T-helper 17 cell (primary cell): Measurements from ENCODE around the gene ALDH4A1. TPM values are rescaled to one million over a fixed set of nuclear protein-coding genes. Genes with fewer than 3 reads are reported as not detected.

Experiments
- ATAC-seq: fragments of 150-1000 bp; cut with Tn5 transposase; 2 replicates; pipeline ENCODE4 v1.10.0; 2021; ENCODE audit warnings: mild to moderate bottlenecking, moderate library complexity
- DNase-seq, 3 donors: peaks; one replicate each; pipeline versions ENCODE4 v3.0.0 to v3.0.0-alpha.2; 2020 to 2021
- H3K9me3 ChIP-seq: one replicate; pipeline ENCODE4 v1.7.0; 2013; ENCODE audit warnings: low read length, mild to moderate bottlenecking; ENCODE audit not compliant: control insufficient read depth, poor library complexity, severe bottlenecking
- H3K27ac Mint-ChIP-seq: one replicate; pipeline ENCODE4 v1.8.0; 2022; ENCODE audit warnings: mild to moderate bottlenecking, moderate library complexity, mixed read lengths
- H3K27me3 Mint-ChIP-seq: one replicate; pipeline ENCODE4 v1.8.0; 2022; ENCODE audit warnings: mixed read lengths
- H3K36me3 Mint-ChIP-seq: one replicate; pipeline ENCODE4 v1.8.0; 2022; ENCODE audit warnings: low read depth, mixed read lengths
- H3K4me1 Mint-ChIP-seq: one replicate; pipeline ENCODE4 v1.8.0; 2022; ENCODE audit warnings: mild to moderate bottlenecking, mixed read lengths
- H3K4me3 Mint-ChIP-seq: one replicate; pipeline ENCODE4 v1.8.0; 2022; ENCODE audit warnings: mild to moderate bottlenecking, moderate library complexity, mixed read lengths
- total RNA-seq, 4 donors: library from RNA in 2 of 4; stranded (reverse) in 2 of 4; gene quantifications; one replicate each; pipeline ENCODE4 v1.2.3 and lab custom pipeline; 2022 to 2026

Gene ALDH4A1, protein sequence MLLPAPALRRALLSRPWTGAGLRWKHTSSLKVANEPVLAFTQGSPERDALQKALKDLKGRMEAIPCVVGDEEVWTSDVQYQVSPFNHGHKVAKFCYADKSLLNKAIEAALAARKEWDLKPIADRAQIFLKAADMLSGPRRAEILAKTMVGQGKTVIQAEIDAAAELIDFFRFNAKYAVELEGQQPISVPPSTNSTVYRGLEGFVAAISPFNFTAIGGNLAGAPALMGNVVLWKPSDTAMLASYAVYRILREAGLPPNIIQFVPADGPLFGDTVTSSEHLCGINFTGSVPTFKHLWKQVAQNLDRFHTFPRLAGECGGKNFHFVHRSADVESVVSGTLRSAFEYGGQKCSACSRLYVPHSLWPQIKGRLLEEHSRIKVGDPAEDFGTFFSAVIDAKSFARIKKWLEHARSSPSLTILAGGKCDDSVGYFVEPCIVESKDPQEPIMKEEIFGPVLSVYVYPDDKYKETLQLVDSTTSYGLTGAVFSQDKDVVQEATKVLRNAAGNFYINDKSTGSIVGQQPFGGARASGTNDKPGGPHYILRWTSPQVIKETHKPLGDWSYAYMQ
- total RNA-seq, result 1 to 10 TPM; 1.1 to 1.2 TPM
- total RNA-seq (lab: John Stamatoyannopoulos, UW), result 3.7 to 3.8 reads per million in 2 donors

DNA sequence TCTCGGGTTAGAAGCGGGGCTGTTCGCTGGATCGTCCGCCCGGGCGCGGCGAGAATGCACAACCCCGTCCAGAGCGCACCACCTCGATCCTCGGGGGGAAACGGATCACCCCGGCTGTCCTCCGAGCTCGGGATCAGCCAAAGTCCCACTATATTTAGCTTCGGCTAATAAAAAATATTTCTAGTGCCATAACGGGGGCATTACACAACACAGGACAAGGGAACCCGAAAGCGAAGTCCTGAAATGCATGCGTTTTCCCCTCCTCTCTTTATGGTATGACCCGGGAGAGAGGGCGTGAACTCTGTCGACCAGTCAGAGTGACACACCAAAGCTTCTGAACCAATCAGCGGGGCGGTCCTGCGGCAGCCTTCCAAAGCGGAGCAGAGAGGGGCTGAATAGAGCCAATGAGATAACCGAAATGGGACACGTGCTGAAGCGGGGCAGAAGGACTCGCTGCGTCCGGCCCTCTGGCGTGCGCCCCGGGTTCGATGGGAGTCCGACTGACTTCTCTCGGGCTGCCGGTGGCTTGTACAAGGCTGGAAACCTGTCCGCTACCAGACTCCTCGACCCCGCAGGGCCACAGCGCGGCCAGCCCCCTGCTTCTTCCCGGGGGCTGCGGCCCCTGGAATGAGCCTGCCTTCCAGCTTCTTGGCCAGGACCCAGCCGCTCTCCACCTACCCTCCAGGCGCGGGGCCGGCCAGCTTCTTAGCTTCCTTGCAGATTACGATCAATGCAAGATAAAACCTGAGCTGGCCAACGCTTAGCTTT lies at the start of gene ALDH4A1:
Gene ALDH4A1 (minus strand): TSS at position 33 of the 768 bp plus-strand sequence. CDS start 32 bp downstream, at position 1.
- peaks cover 20% of the 10 kb centered on the region for H3K4me1 Mint-ChIP-seq
- H3K9me3 ChIP-seq, result no peaks in the 10 kb centered on the region
- H3K36me3 Mint-ChIP-seq, result no peaks in the 10 kb centered on the region
- DNase-seq (peak; percentile 80 to 86 (median 86)), ATAC-seq (peak; percentile 95)
- H3K27me3 Mint-ChIP-seq, result no peaks in the 10 kb centered on the region
- H3K4me3 Mint-ChIP-seq, result peak within 1 kb of the TSS; percentile 95
- peak within 1 kb of the TSS; percentile 89 for H3K27ac Mint-ChIP-seq

DNA sequence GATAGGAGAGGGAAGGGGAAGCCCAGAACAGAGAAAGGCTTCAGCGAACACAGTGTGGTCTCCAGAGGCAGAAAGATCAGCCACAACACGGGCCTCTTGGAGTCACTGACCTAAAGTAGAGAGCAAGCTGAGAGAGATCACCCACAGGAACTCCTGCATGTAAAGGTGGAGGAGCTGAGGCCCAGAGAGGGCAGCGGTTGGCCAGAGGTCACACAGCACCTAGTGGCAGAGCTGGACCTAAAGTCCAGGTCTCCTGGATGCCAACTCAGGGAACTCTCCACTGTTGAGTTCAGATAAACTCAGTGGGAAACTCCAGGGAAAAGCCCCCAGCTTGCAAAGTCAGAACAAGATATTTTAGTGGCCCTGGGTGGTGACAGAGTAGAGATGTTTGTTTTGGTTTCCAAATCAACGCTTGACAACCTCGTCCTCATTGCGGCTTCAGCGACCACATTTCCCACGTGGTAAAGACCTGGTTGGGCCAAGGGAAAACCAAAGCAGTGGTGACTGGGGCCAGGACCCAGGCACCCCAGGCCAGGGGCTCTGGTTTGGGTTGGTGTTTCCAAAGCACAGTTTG lies 49.5 kb upstream of the ALDH4A1 start:
- Mint-ChIP-seq H3K27ac (peak overlapping the region; percentile 100), H3K4me1 (peaks cover 70% of the 10 kb centered on the region), H3K4me3 (peak overlapping the region; percentile 94), H3K36me3 (no peaks in the 10 kb centered on the region), H3K27me3 (no peaks in the 10 kb centered on the region)
- ATAC-seq (peak; percentile 60), DNase-seq (peak; percentile 58 to 76 (median 74))
- H3K9me3 ChIP-seq, result no peaks in the 10 kb centered on the region

DNA sequence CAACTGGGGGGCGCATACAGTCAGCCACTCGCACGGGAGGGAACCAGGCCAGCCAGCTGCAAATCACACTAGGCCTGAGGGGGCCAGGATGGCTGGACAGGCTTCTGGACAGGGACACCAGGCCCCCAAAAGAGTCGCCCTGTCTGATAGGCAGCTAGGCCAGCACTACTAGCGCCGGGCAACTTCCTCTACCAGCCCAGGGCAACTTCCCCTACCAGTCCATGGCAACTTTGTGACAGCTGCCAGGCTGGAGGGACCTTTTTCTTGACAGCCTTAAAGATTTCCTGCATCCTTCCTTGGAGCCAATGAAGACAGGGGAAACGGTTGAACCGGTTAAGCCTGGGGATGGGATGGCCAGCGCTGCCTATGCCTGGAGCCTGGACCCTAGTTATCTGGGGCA lies 49.1 kb upstream of the ALDH4A1 start:
- no peaks in the 10 kb centered on the region for H3K9me3 ChIP-seq
- DNase-seq (no peak), ATAC-seq (peak; percentile 1)
- H3K36me3 Mint-ChIP-seq, result no peaks in the 10 kb centered on the region
- no peaks in the 10 kb centered on the region for H3K27me3 Mint-ChIP-seq
- peaks cover 73% of the 10 kb centered on the region for H3K4me1 Mint-ChIP-seq
- peak overlapping the region; percentile 100 for H3K27ac Mint-ChIP-seq
- H3K4me3 Mint-ChIP-seq, result peak overlapping the region; percentile 94

DNA sequence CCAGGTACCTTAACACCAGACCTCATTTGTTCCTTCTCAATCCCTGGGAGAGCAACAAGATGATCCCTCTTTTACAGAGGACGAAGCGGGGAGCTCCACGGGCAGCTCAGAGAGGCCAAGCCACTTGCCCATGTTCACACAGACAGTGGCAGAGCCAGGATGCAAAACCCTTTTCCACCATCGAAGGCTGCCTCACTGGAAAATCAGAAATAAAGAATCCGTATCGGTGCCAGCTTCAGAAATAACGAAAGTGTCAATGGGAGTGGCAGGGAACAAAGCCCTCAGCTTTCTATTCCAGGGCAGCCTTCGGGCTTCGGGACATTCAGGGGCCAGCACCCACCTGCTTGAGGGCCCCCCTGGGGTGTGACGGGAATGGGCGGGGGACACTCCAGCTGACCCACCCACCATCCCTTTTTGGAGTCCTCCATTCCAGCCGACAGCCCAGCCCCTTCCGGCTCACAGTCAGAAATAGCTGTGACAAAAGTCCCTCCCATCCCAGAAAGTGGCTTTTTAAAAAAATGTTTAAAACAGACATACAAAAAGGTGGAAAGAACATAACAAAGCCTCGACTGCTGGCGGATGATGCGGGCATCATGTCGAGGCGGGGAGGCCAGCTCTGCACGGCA lies 48.2 kb upstream of the ALDH4A1 start:
- no peaks in the 10 kb centered on the region for H3K9me3 ChIP-seq
- Mint-ChIP-seq H3K36me3 (no peaks in the 10 kb centered on the region), H3K27me3 (no peaks in the 10 kb centered on the region), H3K4me1 (peaks cover 79% of the 10 kb centered on the region), H3K27ac (peak overlapping the region; percentile 100), H3K4me3 (peak overlapping the region; percentile 94)
- ATAC-seq, result no peak
- peak in 1 of 3 donors; percentile 22 for DNase-seq

DNA sequence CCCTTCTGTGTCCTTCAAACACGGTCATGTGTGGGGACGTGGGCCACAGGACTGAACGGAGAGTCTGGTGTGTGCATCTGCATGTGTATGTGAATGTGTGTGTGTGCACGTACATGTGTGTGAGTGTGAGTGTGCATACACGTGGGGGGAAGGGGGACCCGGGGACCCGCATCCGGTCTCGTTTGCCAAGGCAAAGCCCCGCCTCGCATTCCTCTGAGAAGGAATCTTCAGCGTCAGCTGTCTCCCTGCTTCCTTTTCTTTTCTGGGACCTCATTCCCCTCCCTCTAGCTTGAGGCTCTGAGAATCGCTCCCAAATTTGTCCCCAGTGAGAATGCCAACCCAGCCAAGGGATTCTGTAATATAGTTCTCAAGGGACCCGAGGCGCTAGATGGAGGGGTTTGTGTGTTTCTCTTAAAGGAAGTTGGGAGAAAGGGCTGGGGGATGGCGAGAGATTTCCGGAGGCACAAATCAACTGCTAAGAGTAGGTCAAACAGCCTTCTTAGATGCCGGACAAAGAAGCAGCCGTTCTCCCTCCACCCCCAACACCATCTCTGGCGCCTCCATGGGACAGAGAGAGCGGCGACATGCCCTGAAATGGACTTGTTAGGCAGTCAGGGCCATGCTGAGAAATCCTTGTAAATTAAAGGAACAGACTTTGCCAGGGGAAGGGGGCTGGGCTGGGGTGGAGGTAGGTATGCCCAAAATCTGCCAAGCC lies 47.5 kb upstream of the ALDH4A1 start:
- H3K9me3 ChIP-seq, result no peaks in the 10 kb centered on the region
- H3K27me3 Mint-ChIP-seq, result no peaks in the 10 kb centered on the region
- DNase-seq (no peak), ATAC-seq (no peak)
- no peaks in the 10 kb centered on the region for H3K36me3 Mint-ChIP-seq
- peak overlapping the region; percentile 94 for H3K4me3 Mint-ChIP-seq
- H3K4me1 Mint-ChIP-seq, result peaks cover 86% of the 10 kb centered on the region
- H3K27ac Mint-ChIP-seq, result peak overlapping the region; percentile 100

DNA sequence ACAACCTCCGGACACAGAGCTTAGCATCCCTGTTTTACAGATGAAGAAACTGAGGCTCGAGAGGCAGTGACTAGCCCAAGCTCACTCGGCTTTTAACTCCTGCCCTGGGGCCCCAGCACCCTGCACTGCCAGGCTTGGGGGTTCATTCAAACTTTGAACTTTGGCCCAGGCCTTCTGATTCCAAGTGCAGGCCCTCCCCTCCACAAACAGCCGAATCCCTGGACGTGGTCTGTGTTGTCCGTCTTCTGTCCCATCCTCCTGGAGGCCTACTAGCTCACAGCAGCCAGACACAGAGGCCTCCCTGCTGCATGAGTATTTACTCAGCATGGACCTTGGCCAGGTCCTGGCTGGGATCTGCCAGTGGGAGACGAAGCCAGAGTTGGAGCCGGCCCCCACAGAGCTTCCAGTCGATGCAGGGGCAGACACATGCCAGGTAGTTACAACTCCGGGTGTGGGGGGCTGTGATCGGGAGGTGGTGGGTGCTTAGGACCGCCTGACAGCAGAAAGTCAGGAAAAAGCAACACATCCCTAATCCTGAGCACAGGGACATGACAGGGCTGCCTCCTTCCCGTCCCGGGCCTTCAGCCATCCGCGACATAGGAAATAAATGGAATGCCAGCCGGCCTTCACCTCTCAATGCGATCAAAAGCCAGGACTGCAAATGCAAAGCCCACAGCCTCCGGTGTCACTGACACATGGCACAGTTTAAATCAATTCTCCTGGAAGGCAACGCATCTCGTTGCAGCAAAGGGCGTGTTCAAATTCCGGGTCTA lies 46.7 kb upstream of the ALDH4A1 start:
- H3K27me3 Mint-ChIP-seq, result no peaks in the 10 kb centered on the region
- H3K4me1 Mint-ChIP-seq, result peaks cover 84% of the 10 kb centered on the region
- no peak for ATAC-seq
- peak overlapping the region; percentile 100 for H3K27ac Mint-ChIP-seq
- no peak for DNase-seq
- no peaks in the 10 kb centered on the region for H3K36me3 Mint-ChIP-seq
- peak overlapping the region; percentile 94 for H3K4me3 Mint-ChIP-seq
- no peaks in the 10 kb centered on the region for H3K9me3 ChIP-seq

DNA sequence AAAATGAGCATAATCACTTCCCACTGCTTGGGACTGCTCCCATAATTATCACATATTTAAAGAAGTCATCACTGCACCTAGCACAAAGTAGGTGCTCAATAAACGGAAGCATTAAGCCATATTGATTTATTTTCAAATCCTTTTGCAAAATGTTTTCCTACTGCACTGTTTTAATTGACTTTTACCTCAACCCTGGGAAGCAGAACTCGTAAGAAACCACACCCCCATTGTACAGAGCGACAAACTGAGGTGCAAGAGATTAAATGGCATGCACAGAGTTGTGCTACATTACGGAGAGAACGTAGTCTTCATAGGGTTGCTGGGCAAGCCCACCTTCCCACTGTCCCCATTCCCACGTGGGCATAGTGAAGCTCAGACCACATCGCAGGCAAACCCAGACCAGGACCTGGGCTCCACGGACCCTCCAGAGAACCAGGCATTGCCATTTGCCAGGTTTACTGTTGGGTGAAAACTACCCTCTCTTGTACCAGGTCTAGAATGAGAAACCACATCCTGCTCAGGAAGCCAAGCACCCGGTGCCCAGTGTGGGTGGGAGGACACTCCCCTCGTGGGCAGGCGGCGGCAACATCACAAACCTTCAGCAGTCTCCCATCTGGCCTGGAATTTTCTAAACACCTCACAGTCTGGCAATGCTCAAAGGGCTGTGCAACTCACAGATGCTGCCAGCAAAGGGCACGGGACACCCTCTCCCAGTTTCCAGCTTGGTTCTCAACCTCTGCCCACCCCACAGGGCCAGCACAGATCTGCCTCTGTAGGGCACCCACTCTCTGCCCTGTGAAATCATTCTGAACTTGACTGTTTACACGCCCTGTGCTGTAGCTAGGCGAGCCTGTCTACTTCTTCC lies 45.9 kb upstream of the ALDH4A1 start:
- H3K36me3 Mint-ChIP-seq, result no peaks in the 10 kb centered on the region
- H3K27me3 Mint-ChIP-seq, result no peaks in the 10 kb centered on the region
- peak overlapping the region; percentile 94 for H3K4me3 Mint-ChIP-seq
- H3K4me1 Mint-ChIP-seq, result peaks cover 84% of the 10 kb centered on the region
- peak; percentile 47 to 68 (median 54) for DNase-seq
- H3K9me3 ChIP-seq, result no peaks in the 10 kb centered on the region
- ATAC-seq, result peak; percentile 54
- peak overlapping the region; percentile 100 for H3K27ac Mint-ChIP-seq

DNA sequence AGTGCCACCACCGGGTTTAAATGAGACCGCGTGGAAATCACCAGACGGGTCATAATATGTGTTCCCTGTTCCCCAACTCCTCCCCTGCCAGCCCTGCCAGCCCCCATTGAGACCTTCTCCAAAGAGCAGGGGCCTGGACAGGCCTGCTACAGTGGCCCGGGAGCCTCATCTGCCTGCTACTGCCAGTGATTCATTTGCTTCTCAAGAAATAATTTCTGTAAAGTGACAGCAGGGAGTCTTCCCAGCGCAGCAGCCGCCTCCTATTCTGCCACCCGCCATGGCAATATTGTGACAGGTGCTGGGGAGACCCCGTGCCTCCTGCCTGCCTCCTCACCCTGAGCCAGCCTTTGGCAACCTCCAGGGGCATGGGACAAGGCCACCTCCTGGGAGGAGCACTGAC lies 45.2 kb upstream of the ALDH4A1 start:
- peak overlapping the region; percentile 100 for H3K27ac Mint-ChIP-seq
- peak overlapping the region; percentile 94 for H3K4me3 Mint-ChIP-seq
- DNase-seq (no peak), ATAC-seq (no peak)
- no peaks in the 10 kb centered on the region for H3K27me3 Mint-ChIP-seq
- H3K4me1 Mint-ChIP-seq, result peaks cover 79% of the 10 kb centered on the region
- H3K36me3 Mint-ChIP-seq, result no peaks in the 10 kb centered on the region
- no peaks in the 10 kb centered on the region for H3K9me3 ChIP-seq

DNA sequence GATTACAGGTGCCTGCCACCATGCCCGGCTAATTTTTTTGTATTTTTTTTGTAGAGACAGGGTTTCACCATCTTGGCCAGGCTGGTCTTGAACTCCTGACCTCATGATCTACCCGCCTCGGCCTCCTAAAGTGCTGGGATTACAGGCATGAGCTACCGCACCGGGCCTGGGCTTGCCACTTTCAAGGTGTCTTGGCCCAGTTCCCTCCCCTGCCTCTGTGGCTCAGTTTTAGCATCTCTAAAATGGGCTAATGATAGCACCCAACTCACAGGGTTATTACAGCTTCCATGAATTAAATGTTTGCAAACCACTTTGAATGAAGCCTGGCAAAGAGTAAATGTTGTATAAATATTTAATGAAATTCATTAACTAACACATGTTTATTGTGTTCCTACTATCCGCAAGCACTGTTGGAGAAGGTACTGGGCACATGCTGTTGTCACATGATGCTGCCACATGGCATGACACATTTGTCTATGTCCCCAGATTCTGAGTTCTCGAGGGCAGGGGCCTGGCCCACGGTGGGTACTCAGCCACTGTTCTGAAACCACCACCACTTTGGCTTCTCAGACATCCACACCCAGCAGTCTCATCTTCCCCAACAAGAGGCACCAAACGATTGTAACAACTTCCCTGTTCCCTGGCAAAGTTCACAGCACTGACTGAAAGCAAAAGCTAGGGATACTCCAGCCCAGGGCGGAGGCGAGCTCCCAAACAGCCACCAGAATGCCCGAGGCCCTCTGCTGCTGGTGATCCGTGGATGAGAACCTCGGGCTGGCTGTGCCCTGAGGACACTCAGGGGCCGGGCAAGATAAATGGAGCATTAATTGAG lies 44.4 kb upstream of the ALDH4A1 start:
- no peak for DNase-seq
- Mint-ChIP-seq H3K27ac (peak overlapping the region; percentile 100), H3K4me1 (peaks cover 79% of the 10 kb centered on the region), H3K27me3 (no peaks in the 10 kb centered on the region), H3K36me3 (no peaks in the 10 kb centered on the region), H3K4me3 (peak overlapping the region; percentile 94)
- no peak for ATAC-seq
- H3K9me3 ChIP-seq, result no peaks in the 10 kb centered on the region

DNA sequence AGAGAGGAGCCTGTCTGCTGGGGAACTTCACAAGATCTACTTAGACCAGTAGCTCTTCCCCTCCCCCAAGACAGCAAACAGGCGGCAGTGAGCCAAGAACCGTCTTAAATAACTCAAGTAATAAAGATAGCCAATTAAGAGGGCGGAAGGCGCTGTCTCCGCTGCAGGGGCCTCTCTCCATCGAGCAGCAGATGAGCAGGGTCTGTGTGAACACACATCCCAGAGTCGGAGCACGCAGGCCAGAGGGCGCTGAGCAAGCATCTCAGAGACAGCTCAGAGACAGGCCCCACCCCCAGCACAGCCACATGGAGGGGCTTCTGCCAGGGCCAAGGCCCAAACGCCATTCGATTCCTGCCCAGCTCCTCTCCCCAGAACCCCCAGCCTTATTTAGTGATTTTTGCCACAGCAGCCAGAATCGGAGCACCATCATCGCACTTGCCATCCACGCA lies 43.1 kb upstream of the ALDH4A1 start:
- no peaks in the 10 kb centered on the region for H3K27me3 Mint-ChIP-seq
- no peaks in the 10 kb centered on the region for H3K36me3 Mint-ChIP-seq
- H3K4me3 Mint-ChIP-seq, result peak overlapping the region; percentile 84

More for the DNA sequence above, 43.1 kb upstream of the ALDH4A1 start:
- H3K9me3 ChIP-seq, result no peaks in the 10 kb centered on the region
- no peak for ATAC-seq
- peak overlapping the region; percentile 100 for H3K27ac Mint-ChIP-seq
- no peak for DNase-seq
- peaks cover 81% of the 10 kb centered on the region for H3K4me1 Mint-ChIP-seq
